ENCODE data around the gene ARHGEF3.

The ARHGEF3 gene

GRCh38 chr3:56801662-56802377 lies at the start of gene ARHGEF3:
TSS of gene ARHGEF3 (minus strand) at chr3:56801949. CDS start at chr3:56801798, 151 bp downstream.
- DNase-seq = peak; percentile 27

DNA sequence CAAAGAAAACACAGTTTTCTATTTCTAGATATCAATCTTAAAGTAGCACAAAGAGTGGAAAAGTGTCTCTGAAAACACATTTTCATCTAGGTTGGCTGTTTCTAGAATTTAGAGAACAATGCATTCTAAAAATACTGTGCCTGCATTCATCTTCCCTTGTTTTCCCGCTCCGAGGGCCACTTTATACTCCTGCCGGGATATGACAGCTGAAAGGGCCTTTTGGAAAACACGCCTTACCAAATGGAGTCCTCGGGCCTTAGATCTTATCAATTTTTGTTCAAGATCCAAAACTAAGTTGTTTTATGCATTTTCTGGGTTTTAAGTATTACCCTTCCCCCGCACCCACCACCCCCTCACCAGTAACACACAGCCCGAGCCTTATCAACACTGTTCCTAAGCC lies 47.9 kb upstream of the ARHGEF3 start:
- no peak for DNase-seq

DNA sequence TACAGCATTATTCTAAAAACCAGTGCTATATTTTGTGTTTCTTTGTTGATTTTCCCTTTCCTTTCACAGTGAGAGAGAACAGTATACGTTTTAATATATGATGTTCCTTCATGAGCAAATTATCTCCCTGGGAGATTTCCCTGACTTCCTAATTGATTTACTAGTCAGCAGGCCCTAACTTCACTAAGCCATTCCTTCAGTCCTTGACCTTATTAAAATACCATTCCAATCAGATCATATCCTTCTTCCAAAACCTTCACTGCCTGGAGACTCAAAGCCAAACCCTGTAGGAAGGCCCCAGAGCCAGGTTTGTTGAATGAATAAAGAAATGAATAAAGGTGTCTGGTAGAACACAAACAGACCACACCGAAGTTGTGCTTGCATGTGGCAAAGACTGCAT lies 43.8 kb upstream of the ARHGEF3 start:
- DNase-seq = no peak

DNA sequence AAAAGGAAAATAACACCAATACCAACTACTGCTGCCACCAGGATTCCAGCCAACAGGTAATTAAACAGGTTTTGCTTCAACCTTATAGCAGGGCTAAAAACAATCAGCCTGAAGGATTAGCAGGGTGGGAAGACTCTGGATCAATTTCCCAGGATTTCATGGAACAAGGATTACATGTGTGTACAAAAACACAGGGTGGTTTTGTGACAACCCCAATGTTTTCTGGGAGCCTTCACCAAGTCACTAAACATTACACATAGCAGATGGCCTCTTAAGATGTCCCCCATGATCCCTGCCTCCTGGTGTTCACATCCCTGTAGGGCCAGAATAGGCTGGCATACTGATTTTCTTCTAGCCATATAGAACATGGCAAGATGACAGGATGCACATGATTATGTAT lies 42.8 kb upstream of the ARHGEF3 start:
- DNase-seq = no peak

- no peak for DNase-seq
Measured at GRCh38 chr3:56839784-56840715, 38.3 kb upstream of the ARHGEF3 start.

- DNase-seq = peak; percentile 11
Measured at GRCh38 chr3:56838448-56838847, 36.7 kb upstream of the ARHGEF3 start.

DNA sequence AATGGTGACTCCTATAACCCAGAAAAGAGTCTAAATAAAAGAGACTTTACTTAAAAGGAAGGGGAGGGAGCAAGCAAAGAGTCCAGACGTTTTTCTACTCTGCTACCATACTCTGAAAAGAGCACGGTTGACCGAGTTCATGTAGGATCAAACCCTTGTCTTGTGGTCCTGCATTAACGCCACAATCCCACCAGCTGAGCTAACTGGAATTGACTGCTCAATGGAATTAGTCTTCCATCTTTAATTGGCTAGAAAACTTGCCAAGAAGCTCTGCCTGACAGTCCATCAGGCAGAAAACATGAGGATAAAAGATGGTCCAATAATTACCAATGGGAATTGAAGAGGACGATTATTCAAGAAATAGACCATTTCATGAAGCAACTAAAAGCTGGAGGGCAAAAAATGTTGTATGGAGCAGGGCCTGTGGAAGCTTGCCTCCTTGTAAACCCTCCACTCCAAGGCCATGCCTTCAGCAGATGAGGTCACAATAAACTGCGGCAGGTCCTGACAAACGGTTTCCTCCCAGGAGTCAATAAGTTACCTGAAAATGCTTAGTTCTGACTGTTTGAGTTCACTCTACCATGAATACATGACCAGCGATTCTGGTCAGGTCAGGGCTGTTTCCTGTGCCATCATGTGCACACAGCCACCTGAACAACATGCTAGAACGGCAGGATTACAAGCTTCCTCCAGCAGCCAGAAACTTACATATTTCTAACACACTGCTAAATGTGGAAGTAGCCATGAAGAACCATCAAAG lies 35.6 kb upstream of the ARHGEF3 start:
- DNase-seq = no peak

- no peak for DNase-seq
Measured at GRCh38 chr3:56836276-56837163, 34.8 kb upstream of the ARHGEF3 start.

- no peak for DNase-seq
Measured at GRCh38 chr3:56835650-56836227, 34.0 kb upstream of the ARHGEF3 start.

DNA sequence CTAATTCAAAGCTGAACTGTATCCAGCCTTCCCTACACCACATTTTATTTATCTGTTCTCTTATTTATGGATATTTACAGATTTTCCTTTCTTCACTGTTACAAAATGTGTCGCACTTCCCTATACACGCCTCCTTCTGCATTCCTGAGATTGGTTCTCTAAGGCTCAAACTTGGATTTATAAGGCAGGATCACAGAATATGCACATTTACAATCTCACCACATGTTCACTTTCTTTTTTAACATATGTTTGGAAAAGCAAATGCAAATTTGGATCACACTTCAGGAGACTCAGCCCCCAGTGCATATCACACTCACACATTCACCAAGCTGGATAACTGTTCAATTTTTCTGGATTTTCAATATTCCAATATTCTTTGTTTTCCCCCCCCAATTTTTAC lies 31.8 kb upstream of the ARHGEF3 start:
- no peak for DNase-seq

DNA sequence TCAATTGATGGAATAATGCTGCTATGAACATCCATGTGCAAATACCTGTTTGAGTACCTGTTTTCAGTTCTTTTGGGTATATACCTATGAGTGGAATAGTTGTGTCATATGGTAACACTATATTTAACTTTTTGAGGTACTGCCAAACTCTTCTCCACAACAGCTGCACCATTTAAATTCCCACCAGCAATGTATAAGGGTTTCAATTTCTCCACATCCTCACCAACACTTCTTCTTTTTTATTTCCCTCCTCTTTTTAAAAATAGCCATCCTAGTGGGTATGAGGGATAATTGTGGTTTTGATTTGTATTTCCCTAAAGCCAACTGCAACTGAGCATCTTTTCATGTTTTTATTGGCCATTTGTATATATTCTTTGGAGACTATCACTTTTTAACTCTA lies 31.3 kb upstream of the ARHGEF3 start:
- no peak for DNase-seq

DNA sequence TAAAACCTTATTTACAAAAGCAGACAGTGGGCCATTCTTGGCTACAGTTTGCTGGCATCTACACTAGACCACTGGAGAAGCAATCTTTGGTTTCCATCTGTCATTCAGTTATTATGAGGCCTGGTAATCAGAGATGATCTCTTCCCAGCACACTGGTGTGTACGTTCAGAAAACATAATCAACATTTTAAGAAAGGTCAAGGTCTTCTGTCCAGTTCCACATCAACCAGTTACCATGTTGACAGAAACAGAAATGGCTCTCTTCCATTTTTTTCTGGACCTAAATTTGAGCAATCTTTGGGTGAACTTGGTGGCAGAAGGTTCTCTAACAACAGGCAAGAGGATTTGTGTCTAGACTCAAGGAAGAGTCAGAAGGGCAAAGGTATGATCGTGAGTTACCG lies 29.8 kb upstream of the ARHGEF3 start:
- DNase-seq = no peak

DNA sequence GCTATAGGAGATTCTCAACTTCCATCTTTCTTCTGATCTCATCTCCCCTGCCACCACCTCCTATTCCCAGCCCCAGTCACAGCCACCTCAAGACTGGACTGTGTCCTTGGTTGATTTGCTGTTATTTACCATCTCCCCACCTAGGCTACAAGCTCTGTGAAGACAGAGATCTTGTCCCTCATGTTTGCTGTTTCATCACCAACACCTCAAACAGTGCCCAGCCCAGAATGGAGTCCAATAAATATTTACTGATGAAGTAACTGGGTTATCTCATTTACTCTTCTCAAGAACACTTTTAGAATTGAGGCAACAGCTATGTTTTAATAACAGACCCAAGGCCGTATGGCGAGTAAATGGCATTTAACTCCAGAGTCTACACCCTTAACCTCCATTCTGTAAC lies 29.1 kb upstream of the ARHGEF3 start:
- DNase-seq = no peak

- DNase-seq = no peak
Measured at GRCh38 chr3:56829533-56829932, 27.8 kb upstream of the ARHGEF3 start.

- no peak for DNase-seq
Measured at GRCh38 chr3:56826831-56827722, 25.3 kb upstream of the ARHGEF3 start.

DNA sequence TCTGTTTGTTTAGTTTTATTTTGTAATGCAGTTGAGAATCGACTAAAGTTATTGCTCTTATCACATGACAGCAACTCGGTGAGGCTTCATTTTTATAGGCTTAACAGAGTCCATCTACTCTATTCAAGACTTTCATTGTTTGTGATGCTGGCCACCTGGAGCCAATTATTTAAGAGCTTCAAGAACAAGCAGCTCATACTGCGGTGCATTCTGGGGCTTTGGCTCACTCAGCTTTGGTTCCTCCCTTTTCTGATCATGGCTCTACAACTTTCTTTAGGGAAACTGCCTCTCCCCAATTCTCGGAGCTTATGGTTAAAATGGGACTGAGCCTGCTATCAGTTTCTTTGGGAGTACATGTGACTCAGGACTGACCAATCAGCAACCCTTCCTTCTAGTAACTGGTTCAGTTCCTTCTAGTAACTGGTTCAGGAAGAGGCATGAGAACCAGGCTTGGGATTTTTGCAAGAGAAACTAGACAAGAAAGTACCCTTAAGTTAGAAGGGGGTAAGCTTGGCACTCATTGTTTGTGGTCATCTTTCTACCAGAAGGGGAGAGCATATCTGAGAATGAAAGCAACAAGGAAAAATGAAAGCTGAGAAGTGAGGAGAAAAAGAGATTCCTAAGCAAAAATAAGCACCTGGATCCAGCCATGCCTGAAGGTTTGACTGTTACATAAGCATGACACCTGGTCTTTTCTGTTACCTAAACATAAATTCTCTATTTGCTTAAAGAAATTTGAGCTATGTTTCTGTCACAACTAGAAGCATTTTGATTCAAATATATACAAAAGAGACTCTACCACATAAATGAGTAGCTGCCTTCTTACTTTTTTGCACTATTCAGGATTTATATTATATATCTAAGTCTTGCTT lies 24.1 kb upstream of the ARHGEF3 start:
- no peak for DNase-seq

DNA sequence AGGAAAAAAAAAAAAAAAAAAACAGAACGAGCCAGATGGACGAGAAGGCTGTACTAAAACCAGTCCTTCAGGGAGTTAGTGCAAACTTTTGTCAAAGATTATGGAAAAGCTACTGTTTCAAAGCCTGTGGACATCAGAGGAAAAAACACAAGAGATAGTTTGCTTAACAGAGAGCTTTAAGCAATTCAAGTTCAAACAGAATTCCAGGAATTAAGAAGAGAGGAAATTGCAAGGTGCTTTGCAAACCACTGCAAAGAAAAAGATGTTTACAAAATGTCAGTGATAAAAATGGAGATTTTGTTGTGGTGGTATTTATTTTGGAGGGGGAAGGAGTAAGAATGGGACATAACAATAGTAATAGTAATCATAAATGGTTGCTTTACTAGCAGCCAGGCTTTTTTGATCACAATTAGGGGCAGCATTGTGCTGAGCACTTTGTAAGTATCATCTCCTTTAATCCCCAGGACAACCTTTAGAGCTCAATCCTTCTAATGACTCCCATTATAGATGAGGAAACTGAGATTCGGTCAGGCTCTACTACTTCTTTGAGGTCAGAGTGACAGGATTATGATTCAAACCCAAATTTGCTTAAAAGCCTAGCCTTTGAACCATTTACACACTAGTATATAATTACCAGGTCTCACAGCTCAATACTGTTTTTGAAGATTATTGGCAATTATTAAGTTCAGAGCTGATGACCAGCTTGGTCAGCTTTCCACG lies 22.4 kb upstream of the ARHGEF3 start:
- no peak for DNase-seq

DNA sequence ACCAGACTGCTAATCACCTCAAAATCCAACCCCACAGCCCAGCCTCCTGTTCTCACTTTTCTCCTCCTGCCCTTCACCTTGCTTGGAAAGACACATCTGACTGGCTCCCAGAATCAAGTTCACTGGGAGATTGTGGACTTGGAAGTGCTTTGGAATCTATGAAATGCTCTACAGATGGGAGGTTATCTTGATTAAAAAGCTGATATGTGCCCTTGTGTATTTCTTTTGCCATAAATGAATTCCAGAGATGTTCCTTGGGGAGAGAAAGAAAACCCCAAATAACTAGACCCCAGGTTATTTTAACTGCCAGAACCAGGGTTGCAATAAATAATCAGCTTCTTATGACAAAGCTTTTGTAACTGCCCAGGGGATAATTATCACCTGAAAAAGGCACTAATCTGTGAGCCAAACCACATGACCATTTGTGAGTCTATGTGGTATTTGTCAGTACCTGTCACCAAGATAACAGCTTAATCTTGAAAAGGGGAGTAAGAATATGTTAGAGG lies 21.7 kb upstream of the ARHGEF3 start:
- no peak for DNase-seq

DNA sequence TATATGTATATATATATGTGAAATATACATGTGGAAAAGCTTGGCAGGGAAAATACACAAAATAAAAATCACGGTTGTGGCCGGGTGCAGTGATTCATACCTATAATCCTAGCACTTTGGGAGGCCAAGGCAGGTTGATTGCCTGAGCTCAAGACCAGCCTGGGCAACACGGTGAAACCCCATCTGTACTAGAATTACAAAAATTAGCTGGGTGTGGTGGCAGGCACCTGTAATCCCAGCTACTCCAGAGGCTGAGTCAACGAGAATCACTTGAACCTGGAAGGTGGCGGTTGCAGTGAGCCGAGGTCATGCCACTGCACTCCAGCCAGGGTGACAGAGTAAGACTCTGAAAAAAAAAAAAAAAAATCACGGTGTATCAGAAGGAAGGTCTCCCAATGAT lies 20.8 kb upstream of the ARHGEF3 start:
- no peak for DNase-seq
